Measurements from ENCODE around the gene ADGRL3. TPM values are rescaled to one million over a fixed set of nuclear protein-coding genes. Genes with fewer than 3 reads are reported as not detected.

Gene ADGRL3
- total and polyA plus RNA-seq, 2 donors (not counting 1 experiment from before 2014, with no cell fraction given) = not detected

GRCh38 chr4:61437923-61438322, 237.8 kb downstream of the ADGRL3 start:
- Mint-ChIP-seq H3K4me1 (no peaks in the 10 kb centered on the region), H3K4me3 (no peak overlapping the region), H3K9me3 (ENCODE audit: insufficient read depth) (peaks cover 3% of the 10 kb centered on the region), H3K27me3 (no peaks in the 10 kb centered on the region), H3K27ac (no peak overlapping the region)
- Histone ChIP-seq H3K4me1 (ENCODE audit: control insufficient read depth in 2 of 2, insufficient read depth in 2 of 2, low read length in 2 of 2) (no peaks in the 10 kb centered on the region), H4K20me1 (ENCODE audit: control insufficient read depth, insufficient read depth, low read length, poor library complexity, severe bottlenecking) (no peaks in the 10 kb centered on the region), H3K9ac (ENCODE audit: low read length) (no peak overlapping the region), H3K27me3 (replicated peaks in 1 of 4; ENCODE audit: control extremely low read depth in 1 of 4, control insufficient read depth in 3 of 4, insufficient read depth in 4 of 4, low read length in 3 of 4) (no peaks in the 10 kb centered on the region), H3K79me2 (ENCODE audit: control insufficient read depth, insufficient read depth, low read length) (no peaks in the 10 kb centered on the region), H3K4me3 (ENCODE audit: control extremely low read depth in 1 of 5, extremely low read depth in 1 of 5, insufficient read depth in 1 of 5, low read depth in 2 of 5, low read length in 4 of 5) (no peak overlapping the region), H3K9me3 (ENCODE audit: control extremely low read depth in 1 of 3, control insufficient read depth in 2 of 3, insufficient read depth in 1 of 3, low read length in 2 of 3) (no peaks in the 10 kb centered on the region), H2AFZ (ENCODE audit: insufficient read depth, low read depth, low read length, poor library complexity, severe bottlenecking) (no peak overlapping the region), H3K4me2 (replicated peaks; ENCODE audit: low read depth, low read length, poor library complexity, severe bottlenecking) (no peak overlapping the region), H3K36me3 (replicated peaks in 1 of 2; ENCODE audit: control extremely low read depth in 1 of 2, control insufficient read depth in 1 of 2, extremely low read depth in 1 of 2, insufficient read depth in 2 of 2, low read length in 1 of 2) (no peaks in the 10 kb centered on the region), H3K27ac (ENCODE audit: low read length in 2 of 2) (no peak overlapping the region)
- intact Hi-C loops (cut with micrococcal nuclease) = no loop called here
- ChIA-PET POLR2A (no interaction called here), CTCF (no interaction called here)
- no peak for TF ChIP-seq EZH2 (IDR thresholded peaks at IDR 0.05; ENCODE audit: borderline replicate concordance, insufficient read depth, low read depth, low read length, poor library complexity, severe bottlenecking)
- TF ChIP-seq, protein P1, sequence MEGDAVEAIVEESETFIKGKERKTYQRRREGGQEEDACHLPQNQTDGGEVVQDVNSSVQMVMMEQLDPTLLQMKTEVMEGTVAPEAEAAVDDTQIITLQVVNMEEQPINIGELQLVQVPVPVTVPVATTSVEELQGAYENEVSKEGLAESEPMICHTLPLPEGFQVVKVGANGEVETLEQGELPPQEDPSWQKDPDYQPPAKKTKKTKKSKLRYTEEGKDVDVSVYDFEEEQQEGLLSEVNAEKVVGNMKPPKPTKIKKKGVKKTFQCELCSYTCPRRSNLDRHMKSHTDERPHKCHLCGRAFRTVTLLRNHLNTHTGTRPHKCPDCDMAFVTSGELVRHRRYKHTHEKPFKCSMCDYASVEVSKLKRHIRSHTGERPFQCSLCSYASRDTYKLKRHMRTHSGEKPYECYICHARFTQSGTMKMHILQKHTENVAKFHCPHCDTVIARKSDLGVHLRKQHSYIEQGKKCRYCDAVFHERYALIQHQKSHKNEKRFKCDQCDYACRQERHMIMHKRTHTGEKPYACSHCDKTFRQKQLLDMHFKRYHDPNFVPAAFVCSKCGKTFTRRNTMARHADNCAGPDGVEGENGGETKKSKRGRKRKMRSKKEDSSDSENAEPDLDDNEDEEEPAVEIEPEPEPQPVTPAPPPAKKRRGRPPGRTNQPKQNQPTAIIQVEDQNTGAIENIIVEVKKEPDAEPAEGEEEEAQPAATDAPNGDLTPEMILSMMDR (IDR thresholded peaks at IDR 0.05) = no peak
- DNase-seq (no peak), ATAC-seq (ENCODE audit: low read depth) (no peak)

- no peak overlapping the region for H3K4me2 ChIP-seq (replicated peaks; ENCODE audit: low read depth, low read length, poor library complexity, severe bottlenecking)
- H3K4me1 ChIP-seq (ENCODE audit: control insufficient read depth in 2 of 2, insufficient read depth in 2 of 2, low read length in 2 of 2) = no peaks in the 10 kb centered on the region
- no peaks in the 10 kb centered on the region for H3K9me3 ChIP-seq (ENCODE audit: control extremely low read depth in 1 of 3, control insufficient read depth in 2 of 3, insufficient read depth in 1 of 3, low read length in 2 of 3)
- H3K4me1 Mint-ChIP-seq = no peaks in the 10 kb centered on the region
- H3K9me3 Mint-ChIP-seq (ENCODE audit: insufficient read depth) = peaks cover 3% of the 10 kb centered on the region
- no peaks in the 10 kb centered on the region for H3K27me3 Mint-ChIP-seq
- no peak overlapping the region for H3K27ac ChIP-seq (ENCODE audit: low read length in 2 of 2)
- no peak overlapping the region for H3K27ac Mint-ChIP-seq
- H3K36me3 ChIP-seq (replicated peaks in 1 of 2; ENCODE audit: control extremely low read depth in 1 of 2, control insufficient read depth in 1 of 2, extremely low read depth in 1 of 2, insufficient read depth in 2 of 2, low read length in 1 of 2) = no peaks in the 10 kb centered on the region
- CTCF ChIA-PET = no interaction called here
- no peak overlapping the region for H2AFZ ChIP-seq (ENCODE audit: insufficient read depth, low read depth, low read length, poor library complexity, severe bottlenecking)
- H3K4me3 Mint-ChIP-seq = no peak overlapping the region
- H3K79me2 ChIP-seq (ENCODE audit: control insufficient read depth, insufficient read depth, low read length) = no peaks in the 10 kb centered on the region
- ATAC-seq (ENCODE audit: low read depth) (no peak), DNase-seq (no peak)
- H4K20me1 ChIP-seq (ENCODE audit: control insufficient read depth, insufficient read depth, low read length, poor library complexity, severe bottlenecking) = no peaks in the 10 kb centered on the region
- whole genome bisulfite sequencing (ENCODE audit: insufficient coverage) = no CpG with 5 or more reads among the region's 4 CpGs
- intact Hi-C loops (cut with micrococcal nuclease) = no loop called here
- no peaks in the 10 kb centered on the region for H3K27me3 ChIP-seq (replicated peaks in 1 of 4; ENCODE audit: control extremely low read depth in 1 of 4, control insufficient read depth in 3 of 4, insufficient read depth in 4 of 4, low read length in 3 of 4)
- TF ChIP-seq EZH2 (IDR thresholded peaks at IDR 0.05; ENCODE audit: borderline replicate concordance, insufficient read depth, low read depth, low read length, poor library complexity, severe bottlenecking) = no peak
- TF ChIP-seq, protein P1 (IDR thresholded peaks at IDR 0.05) = no peak
- H3K4me3 ChIP-seq (ENCODE audit: control extremely low read depth in 1 of 5, extremely low read depth in 1 of 5, insufficient read depth in 1 of 5, low read depth in 2 of 5, low read length in 4 of 5) = no peak overlapping the region
- POLR2A ChIA-PET = no interaction called here
- no peak overlapping the region for H3K9ac ChIP-seq (ENCODE audit: low read length)
Measured at GRCh38 chr4:61440321-61440720, 240.2 kb downstream of the ADGRL3 start.

All from B cell (primary cell).